Measurements from ENCODE around the gene CAPN2. TPM values are rescaled to one million over a fixed set of nuclear protein-coding genes. Genes with fewer than 3 reads are reported as not detected.

CAPN2 gene
- 431 TPM for total RNA-seq

GRCh38 chr1:223712194-223712849 lies at the start of gene CAPN2:
Gene CAPN2, plus strand, starts transcription at chr1:223712539. Its CDS starts 102 bp downstream, at chr1:223712641.
- peak; percentile 84 for DNase-seq (ENCODE audit: low spot score)

GRCh38 chr1:223662943-223663342 lies 49.4 kb upstream of the CAPN2 start:
- DNase-seq (ENCODE audit: low spot score) = no peak

GRCh38 chr1:223664106-223664505 lies 48.2 kb upstream of the CAPN2 start:
- no peak for DNase-seq (ENCODE audit: low spot score)

GRCh38 chr1:223665592-223666312 lies 46.6 kb upstream of the CAPN2 start, which contains the start of gene CAPN8:
Gene CAPN8, minus strand, starts transcription at chr1:223665701. Its CDS starts 55 bp downstream, at chr1:223665646.
- peak; percentile 63 for DNase-seq (ENCODE audit: low spot score)

GRCh38 chr1:223667484-223668182 lies 44.7 kb upstream of the CAPN2 start:
- no peak for DNase-seq (ENCODE audit: low spot score)

- DNase-seq (ENCODE audit: low spot score) = no peak
These were observed 43.1 kb upstream of the CAPN2 start for GRCh38 chr1:223669003-223669795.

- DNase-seq (ENCODE audit: low spot score) = peak; percentile 39
These were observed 41.7 kb upstream of the CAPN2 start for GRCh38 chr1:223670458-223671159.

GRCh38 chr1:223674119-223674890 lies 38.0 kb upstream of the CAPN2 start:
- DNase-seq (ENCODE audit: low spot score) = no peak

- DNase-seq (ENCODE audit: low spot score) = no peak
These were observed 33.5 kb upstream of the CAPN2 start for GRCh38 chr1:223678841-223679240.

GRCh38 chr1:223680188-223680587 lies 32.2 kb upstream of the CAPN2 start:
- DNase-seq (ENCODE audit: low spot score) = no peak

- no peak for DNase-seq (ENCODE audit: low spot score)
These were observed 29.8 kb upstream of the CAPN2 start for GRCh38 chr1:223682502-223682901.

GRCh38 chr1:223683586-223684487 lies 28.5 kb upstream of the CAPN2 start:
- DNase-seq (ENCODE audit: low spot score) = peak; percentile 72

GRCh38 chr1:223684488-223684792 lies 27.9 kb upstream of the CAPN2 start:
- no peak for DNase-seq (ENCODE audit: low spot score)

- no peak for DNase-seq (ENCODE audit: low spot score)
These were observed 21.2 kb upstream of the CAPN2 start for GRCh38 chr1:223691121-223691520.

- no peak for DNase-seq (ENCODE audit: low spot score)
These were observed 17.3 kb upstream of the CAPN2 start for GRCh38 chr1:223695014-223695548.

GRCh38 chr1:223695941-223696340 lies 16.4 kb upstream of the CAPN2 start:
- no peak for DNase-seq (ENCODE audit: low spot score)

- DNase-seq (ENCODE audit: low spot score) = no peak
These were observed 11.9 kb upstream of the CAPN2 start for GRCh38 chr1:223700388-223700918.

- peak; percentile 60 for DNase-seq (ENCODE audit: low spot score)
These were observed 11.2 kb upstream of the CAPN2 start for GRCh38 chr1:223700942-223701637.

Data from mucosa of gallbladder (tissue), 1 donor.